MM.1S (cell line): ENCODE data around the gene SAFB2.

Experiments
- EZH2 ChIP-seq: fragments of 300-600 bp; sonication (generic); optimal IDR thresholded peaks from 2 replicates; pipeline ENCODE3; 2017; ENCODE audit warnings: low read depth, mild to moderate bottlenecking, antibody characterized with exemption, low read length, mixed read lengths
- EZH2phosphoT487 ChIP-seq: fragments of 300-600 bp; sonication (generic); IDR thresholded peaks from 2 replicates; pipeline ENCODE4 v1.6.1; 2018; ENCODE audit warnings: antibody characterized with exemption, low read length
- TF ChIP-seq, protein P1 (sequence below): fragments of 300-600 bp; sonication (generic); IDR thresholded peaks from 2 replicates; pipeline ENCODE4 v1.5.1; 2016; ENCODE audit warnings: antibody characterized with exemption, low read length, mixed read lengths

GRCh38 chr19:5600797-5601196 lies 21.8 kb downstream of the SAFB2 start:
- no peak for TF ChIP-seq EZH2phosphoT487
- TF ChIP-seq, protein P1, sequence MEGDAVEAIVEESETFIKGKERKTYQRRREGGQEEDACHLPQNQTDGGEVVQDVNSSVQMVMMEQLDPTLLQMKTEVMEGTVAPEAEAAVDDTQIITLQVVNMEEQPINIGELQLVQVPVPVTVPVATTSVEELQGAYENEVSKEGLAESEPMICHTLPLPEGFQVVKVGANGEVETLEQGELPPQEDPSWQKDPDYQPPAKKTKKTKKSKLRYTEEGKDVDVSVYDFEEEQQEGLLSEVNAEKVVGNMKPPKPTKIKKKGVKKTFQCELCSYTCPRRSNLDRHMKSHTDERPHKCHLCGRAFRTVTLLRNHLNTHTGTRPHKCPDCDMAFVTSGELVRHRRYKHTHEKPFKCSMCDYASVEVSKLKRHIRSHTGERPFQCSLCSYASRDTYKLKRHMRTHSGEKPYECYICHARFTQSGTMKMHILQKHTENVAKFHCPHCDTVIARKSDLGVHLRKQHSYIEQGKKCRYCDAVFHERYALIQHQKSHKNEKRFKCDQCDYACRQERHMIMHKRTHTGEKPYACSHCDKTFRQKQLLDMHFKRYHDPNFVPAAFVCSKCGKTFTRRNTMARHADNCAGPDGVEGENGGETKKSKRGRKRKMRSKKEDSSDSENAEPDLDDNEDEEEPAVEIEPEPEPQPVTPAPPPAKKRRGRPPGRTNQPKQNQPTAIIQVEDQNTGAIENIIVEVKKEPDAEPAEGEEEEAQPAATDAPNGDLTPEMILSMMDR, result no peak
- no peak for TF ChIP-seq EZH2
